Heart right ventricle (tissue), 16 donors: ENCODE measurements around the gene MOSMO. TPM values are rescaled to one million over a fixed set of nuclear protein-coding genes. Genes with fewer than 3 reads are reported as not detected.

Experiments
- ATAC-seq, 8 donors: fragments of 200-7000 bp; cut with Tn5 transposase; one replicate each; pipeline ENCODE4 v1.9.1; 2020; ENCODE audit warnings: mild to moderate bottlenecking in 8 of 8, moderate library complexity in 8 of 8, moderate number of reproducible peaks in 1 of 8
- DNase-seq, 2 donors: peaks; one replicate each; pipeline ENCODE4 v3.0.0-alpha.2; 2020
- H3K27ac ChIP-seq, 10 donors: fragments of 200-600 bp; sonication (generic) in 2 of 10; one replicate each; pipeline versions ENCODE4 v1.5.0 to v1.8.0; 2020 to 2022; ENCODE audit warnings: mild to moderate bottlenecking in 3 of 10
- H3K27me3 ChIP-seq, 7 donors: fragments of 200-600 bp; one replicate each; pipeline ENCODE4 v1.8.0; 2021 to 2022; ENCODE audit warnings: mild to moderate bottlenecking in 2 of 7
- H3K36me3 ChIP-seq, 9 donors: fragments of 200-600 bp; sonication (generic) in 1 of 9; one replicate each; pipeline versions ENCODE4 v1.5.0 to v1.8.0; 2020 to 2022; ENCODE audit warnings: mild to moderate bottlenecking in 2 of 9
- H3K4me1 ChIP-seq, 9 donors: fragments of 200-600 bp; sonication (generic) in 1 of 9; one replicate each; pipeline versions ENCODE4 v1.5.0 to v1.8.0; 2020 to 2022; ENCODE audit warnings: mild to moderate bottlenecking in 4 of 9
- H3K4me3 ChIP-seq, 10 donors: fragments of 200-600 bp; sonication (generic) in 2 of 10; one replicate each; pipeline versions ENCODE4 v1.5.0 to v1.8.0; 2020 to 2022; ENCODE audit warnings: mild to moderate bottlenecking in 7 of 10, moderate library complexity in 2 of 10
- H3K9me3 ChIP-seq, 11 donors: fragments of 200-600 bp in 10 of 11; sonication (generic) in 2 of 11; one replicate each; pipeline versions ENCODE4 v1.5.0 to v1.8.0; 2013 to 2022; ENCODE audit warnings: mild to moderate bottlenecking in 2 of 11, control low read depth in 1 of 11, moderate library complexity in 1 of 11
- CTCF ChIP-seq, 9 donors: fragments of 200-600 bp; sonication (generic) in 2 of 9; IDR thresholded peaks; one replicate each; pipeline versions ENCODE4 v1.5.0 to v1.8.0; 2021 to 2022; ENCODE audit warnings: antibody characterized with exemption in 9 of 9, mild to moderate bottlenecking in 5 of 9, moderate library complexity in 1 of 9
- WGBS, 2 donors: extraction: QIAGEN DNeasy Blood & Tissue Kit; methylation state at CpG; one replicate each; pipeline ENCODE4 v1.1.7; 2013; ENCODE audit warnings: inconsistent platforms in 1 of 2; 5-methylcytosine and 5-hydroxymethylcytosine counted together
- intact Hi-C, 10 donors: fragments of 100-400 bp; cut with DNase I; formaldehyde crosslinking; loops; one replicate each; pipeline versions ENCODE4 v1.11.1 to v1.14.2; 2022
- polyA plus RNA-seq, 2 donors: library from polyadenylated mRNA; stranded (reverse); fragments of 200-250 nt; gene quantifications; one replicate each; pipeline ENCODE4 v1.2.3, GENCODE V29; 2013
- total RNA-seq, 10 donors: library from RNA; stranded (reverse); fragmentation: NEBNext Ultra II Directional in 3 of 10; extraction: Animal tissue kit (Norgen Biotek cat#: 25700) in 3 of 10; gene quantifications; one replicate each; pipeline versions ENCODE4 v1.2.1 to v1.2.4, GENCODE V29; 2021 to 2023
- donor health status: Arrhythmogenic right ventricular cardiomyopathy.
- donor health status: ischemic (EF 13 %, LVEDD 7.1; RV severe dilation, severe dysfunction).
- donor health status: healthy with polysubstance abuse.
- donor health status: DM: no; HTN: yes; CAD: no.
- donor health status: DM: no; HTN: no; CAD: no.
- donor health status: ischemic (EF 25% LVEDD 6.9; RV normal size, moderate dysfunction).
- donor health status: ischemic (EF 25% LVEDD 5.7; RV mildly dilated, moderate dysfunction).
- donor health status: healthy.
- donor health status: DM: yes; HTN: yes; CAD: no.
- donor health status: Ischemic cardiomyopathy.
- donor health status: ischemic (EF 35%, LVEDD 5.7; RV mildly dilated, moderate dysfunction).
- donor health status: nonischemic (EF 11% LVEDD 7.7; RV severe dilation, severe dysfunction).
- donor health status: DM: yes; HTN: yes; CAD: no.
- donor health status: PGD.
- donor health status: ischemic (EF 29% LVEDD 5.4; RV normal size, mild dysfunction).
- donor health status: nonischemic (EF 23%, LVEDD 6.1; RV moderate dilation, normal function).

Gene MOSMO
- total and polyA plus RNA-seq, 12 donors, result 7.5 to 13.0 (median 11.3) TPM

GRCh38 chr16:21964353-21964752, 43.6 kb upstream of the MOSMO start:
- DNase-seq (no peak), ATAC-seq (peak in 5 of 8 donors; percentile 20 to 73 (median 53))
- Histone ChIP-seq H3K27me3 (no peaks in the 10 kb centered on the region), H3K4me3 (no peak overlapping the region), H3K36me3 (peaks cover 7 to 100% (median 94%) of the 10 kb centered on the region in 9 donors), H3K9me3 (no peaks in the 10 kb centered on the region), H3K27ac (peak overlapping the region in 7 of 10 donors; percentile 2 to 59 (median 47)), H3K4me1 (peaks cover 0 to 27% (median 3%) of the 10 kb centered on the region in 9 donors)
- intact Hi-C loops, result no loop called here
- WGBS, 2 donors, result 64 to 67% methylated on average over 6 of the region's 6 CpGs
- no peak for TF ChIP-seq CTCF (IDR thresholded peaks at IDR 0.05)

GRCh38 chr16:21971856-21972255, 36.1 kb upstream of the MOSMO start:
- intact Hi-C loops, result no loop called here
- ATAC-seq, result no peak
- Histone ChIP-seq H3K4me1 (no peaks in the 10 kb centered on the region), H3K27me3 (no peaks in the 10 kb centered on the region), H3K9me3 (no peaks in the 10 kb centered on the region), H3K4me3 (no peak overlapping the region), H3K27ac (no peak overlapping the region), H3K36me3 (peaks cover 7 to 100% (median 93%) of the 10 kb centered on the region in 9 donors)
- DNase-seq, result no peak
- TF ChIP-seq CTCF (IDR thresholded peaks at IDR 0.05), result no peak
- WGBS, 2 donors, result 91 to 92% methylated on average over 4 of the region's 4 CpGs

- H3K4me3 ChIP-seq, result no peak overlapping the region
- no peak for ATAC-seq
- no peaks in the 10 kb centered on the region for H3K9me3 ChIP-seq
- no peaks in the 10 kb centered on the region for H3K27me3 ChIP-seq
- 91 to 96% methylated on average over 2 of the region's 2 CpGs for WGBS, 2 donors
- no peak for DNase-seq
- H3K27ac ChIP-seq, result no peak overlapping the region
- no peak for TF ChIP-seq CTCF (IDR thresholded peaks at IDR 0.05)
- no peaks in the 10 kb centered on the region for H3K4me1 ChIP-seq
- peaks cover 7 to 100% (median 93%) of the 10 kb centered on the region in 9 donors for H3K36me3 ChIP-seq
- intact Hi-C loops, result no loop called here
Measured at GRCh38 chr16:21973945-21974344, 34.0 kb upstream of the MOSMO start.

- intact Hi-C loops, result no loop called here
- H3K4me1 ChIP-seq, result peaks cover 0 to 4% (median under 1%) of the 10 kb centered on the region in 9 donors
- H3K27ac ChIP-seq, result no peak overlapping the region
- no peak for TF ChIP-seq CTCF (IDR thresholded peaks at IDR 0.05)
- H3K9me3 ChIP-seq, result no peaks in the 10 kb centered on the region
- peaks cover 11 to 100% (median 87%) of the 10 kb centered on the region in 9 donors for H3K36me3 ChIP-seq
- WGBS, 2 donors, result 89 to 93% methylated on average over 4 of the region's 4 CpGs
- no peak overlapping the region for H3K4me3 ChIP-seq
- no peaks in the 10 kb centered on the region for H3K27me3 ChIP-seq
- DNase-seq (no peak), ATAC-seq (no peak)
Measured at GRCh38 chr16:21980032-21980431, 27.9 kb upstream of the MOSMO start.
